ENCODE data around the gene SLC24A3.

- TF ChIP-seq FOXM1 (IDR thresholded peaks at IDR 0.05; ENCODE audit: borderline replicate concordance) (no peak), ARNT (IDR thresholded peaks at IDR 0.05) (no peak), ELF4 (IDR thresholded peaks at IDR 0.05) (no peak), FOXA1 (IDR thresholded peaks at IDR 0.05) (no peak), SP1 (IDR thresholded peaks at IDR 0.05) (no peak), ZNF384 (IDR thresholded peaks at IDR 0.05) (no peak), SUZ12 (IDR thresholded peaks at IDR 0.05) (no peak), BHLHE40 (IDR thresholded peaks at IDR 0.05; ENCODE audit: borderline replicate concordance) (no peak), L3MBTL2 (conservative IDR thresholded peaks at IDR 0.05) (no peak), HDGF (IDR thresholded peaks at IDR 0.05; ENCODE audit: borderline replicate concordance) (no peak)
Measured at GRCh38 chr20:19770375-19770774, 557.9 kb downstream of the SLC24A3 start.
